HG03342 (cell line): ENCODE data around the gene HES5.
A peak's percentile ranks its signal among the peaks of the same experiment; 100 is the strongest.
"Not testable (repeated sequence)": the region's sequence is repeated elsewhere in the genome, so short reads cannot be mapped to it uniquely, and the experiment has no call there.

Experiments
- ATAC-seq: cut with Tn5 transposase; IDR thresholded peaks from one replicate; pipeline ENCODE4 v1.9.1; 2021; ENCODE audit warnings: mild to moderate bottlenecking, moderate library complexity; ENCODE audit not compliant: unreplicated experiment

HES5 gene

DNA sequence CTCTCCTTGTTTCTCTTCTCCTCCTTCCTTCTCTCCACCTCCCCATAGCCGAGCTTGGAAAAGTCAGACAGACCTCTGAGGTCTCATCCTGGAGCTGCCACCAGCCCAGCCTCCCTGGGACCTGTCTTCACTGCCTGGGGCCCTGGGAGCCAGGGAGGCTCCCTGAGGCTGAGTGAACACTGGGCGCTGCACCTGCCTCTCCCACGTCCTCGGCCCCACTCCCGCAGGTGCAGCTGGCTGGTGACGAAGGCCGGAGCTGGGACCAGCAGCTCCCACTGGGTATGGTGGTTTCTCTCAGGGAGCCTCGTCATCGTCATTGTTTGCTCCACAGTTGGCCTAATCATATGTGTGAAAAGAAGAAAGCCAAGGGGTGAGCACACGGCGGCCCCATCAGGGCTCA lies 31.4 kb upstream of the HES5 start:
- ATAC-seq, result no peak

DNA sequence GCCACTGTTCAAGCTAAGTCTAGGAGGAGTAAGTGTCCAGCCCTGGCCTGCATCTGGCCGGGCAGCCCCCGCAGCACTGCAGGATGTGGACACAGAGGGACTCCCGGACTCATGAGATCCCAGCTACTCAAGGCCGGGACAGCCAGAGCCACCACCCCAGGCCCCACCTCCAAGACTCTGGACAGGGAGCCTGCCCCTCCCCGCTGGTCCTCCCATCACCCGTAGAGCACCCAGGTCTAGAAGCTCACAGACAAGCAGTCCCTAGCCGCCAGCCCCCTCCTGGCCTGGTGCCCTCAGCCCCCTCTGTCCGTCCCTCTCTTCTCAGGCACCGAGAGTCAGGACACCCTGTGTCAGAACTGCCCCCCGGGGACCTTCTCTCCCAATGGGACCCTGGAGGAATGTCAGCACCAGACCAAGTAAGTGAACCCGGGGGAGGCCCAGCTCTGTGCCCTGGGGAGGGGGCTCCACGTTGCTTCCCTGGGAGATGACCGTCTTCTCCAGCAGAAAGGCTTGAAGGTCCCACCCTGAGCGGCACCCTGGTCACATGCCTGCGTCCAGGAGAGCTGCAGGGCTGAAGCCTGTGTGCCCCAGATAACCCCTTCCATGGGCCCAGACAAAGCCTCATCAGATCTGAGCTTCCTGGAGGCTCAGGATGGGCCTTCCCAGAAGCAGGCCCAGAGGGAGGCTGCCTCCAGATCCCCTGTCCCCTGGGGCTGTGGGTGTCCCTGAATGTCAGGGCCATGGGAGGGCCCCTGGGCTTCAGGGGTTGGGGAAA lies 30.4 kb upstream of the HES5 start:
- ATAC-seq, result no peak

DNA sequence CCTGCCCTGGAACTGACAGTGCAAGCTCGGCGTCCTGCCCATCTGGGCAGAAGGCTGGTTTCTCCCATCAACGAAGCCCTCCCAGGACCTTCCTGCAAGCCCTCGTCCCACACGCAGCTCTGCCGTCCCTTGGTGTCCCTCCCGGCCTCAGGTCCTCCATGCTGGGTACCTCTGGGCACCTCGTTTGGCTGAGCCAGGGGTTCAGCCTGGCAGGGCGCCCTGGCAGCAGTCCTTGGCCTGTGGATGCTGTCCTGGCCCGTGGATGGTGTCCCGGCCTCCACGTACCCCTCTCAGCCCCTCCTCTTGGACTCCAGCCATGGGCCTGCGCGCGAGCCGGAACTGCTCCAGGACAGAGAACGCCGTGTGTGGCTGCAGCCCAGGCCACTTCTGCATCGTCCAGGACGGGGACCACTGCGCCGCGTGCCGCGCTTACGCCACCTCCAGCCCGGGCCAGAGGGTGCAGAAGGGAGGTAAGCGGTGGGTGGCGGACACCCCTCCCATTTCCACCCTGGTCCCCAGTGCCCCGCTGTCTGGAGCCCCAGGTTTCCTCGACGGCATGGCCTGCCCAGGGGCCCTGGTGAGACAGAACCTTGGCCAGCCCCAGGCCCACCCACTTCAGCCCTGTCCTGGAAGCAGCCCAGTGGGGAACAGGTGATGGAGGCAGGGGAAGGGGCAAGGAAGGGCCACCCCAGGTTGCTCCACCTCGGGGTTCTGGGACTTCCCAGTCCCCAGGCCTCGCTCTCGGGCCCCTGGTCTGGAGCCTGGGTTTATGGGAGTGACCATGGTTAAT lies 29.6 kb upstream of the HES5 start:
- no peak for ATAC-seq

DNA sequence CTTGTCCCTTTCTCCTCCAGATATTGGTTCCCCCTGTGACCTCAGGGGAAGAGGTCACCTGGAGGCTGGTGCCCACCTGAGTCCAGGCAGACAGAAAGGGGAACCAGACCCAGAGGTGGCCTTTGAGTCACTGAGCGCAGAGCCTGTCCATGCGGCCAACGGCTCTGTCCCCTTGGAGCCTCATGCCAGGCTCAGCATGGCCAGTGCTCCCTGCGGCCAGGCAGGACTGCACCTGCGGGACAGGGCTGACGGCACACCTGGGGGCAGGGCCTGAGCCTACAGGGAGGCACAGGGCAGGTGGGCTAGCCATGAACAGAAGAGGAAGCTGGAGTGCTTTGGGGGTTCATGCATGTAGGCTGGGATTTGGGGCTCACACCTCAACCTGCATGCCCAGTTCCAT lies 28.8 kb upstream of the HES5 start:
- ATAC-seq, result no peak

DNA sequence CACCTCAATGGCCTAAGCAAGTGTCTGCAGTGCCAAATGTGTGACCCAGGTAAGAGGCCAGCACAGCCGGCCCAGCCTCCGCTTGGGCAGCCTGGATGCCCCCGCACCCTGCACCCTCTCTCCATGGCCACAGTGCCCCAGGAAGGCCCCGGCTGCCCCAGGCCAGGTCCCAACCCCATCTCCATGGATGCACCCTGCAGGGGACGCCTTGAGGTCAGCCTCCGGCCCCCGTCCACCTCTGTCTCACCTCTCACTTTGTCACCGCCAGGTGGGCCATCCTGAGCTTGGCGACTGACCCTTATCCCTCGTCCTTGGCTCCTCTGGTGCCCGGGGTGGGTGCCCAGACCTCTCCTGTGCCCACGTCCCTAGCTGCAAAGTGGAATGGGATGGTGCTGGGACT lies 28.4 kb upstream of the HES5 start:
- no peak for ATAC-seq

DNA sequence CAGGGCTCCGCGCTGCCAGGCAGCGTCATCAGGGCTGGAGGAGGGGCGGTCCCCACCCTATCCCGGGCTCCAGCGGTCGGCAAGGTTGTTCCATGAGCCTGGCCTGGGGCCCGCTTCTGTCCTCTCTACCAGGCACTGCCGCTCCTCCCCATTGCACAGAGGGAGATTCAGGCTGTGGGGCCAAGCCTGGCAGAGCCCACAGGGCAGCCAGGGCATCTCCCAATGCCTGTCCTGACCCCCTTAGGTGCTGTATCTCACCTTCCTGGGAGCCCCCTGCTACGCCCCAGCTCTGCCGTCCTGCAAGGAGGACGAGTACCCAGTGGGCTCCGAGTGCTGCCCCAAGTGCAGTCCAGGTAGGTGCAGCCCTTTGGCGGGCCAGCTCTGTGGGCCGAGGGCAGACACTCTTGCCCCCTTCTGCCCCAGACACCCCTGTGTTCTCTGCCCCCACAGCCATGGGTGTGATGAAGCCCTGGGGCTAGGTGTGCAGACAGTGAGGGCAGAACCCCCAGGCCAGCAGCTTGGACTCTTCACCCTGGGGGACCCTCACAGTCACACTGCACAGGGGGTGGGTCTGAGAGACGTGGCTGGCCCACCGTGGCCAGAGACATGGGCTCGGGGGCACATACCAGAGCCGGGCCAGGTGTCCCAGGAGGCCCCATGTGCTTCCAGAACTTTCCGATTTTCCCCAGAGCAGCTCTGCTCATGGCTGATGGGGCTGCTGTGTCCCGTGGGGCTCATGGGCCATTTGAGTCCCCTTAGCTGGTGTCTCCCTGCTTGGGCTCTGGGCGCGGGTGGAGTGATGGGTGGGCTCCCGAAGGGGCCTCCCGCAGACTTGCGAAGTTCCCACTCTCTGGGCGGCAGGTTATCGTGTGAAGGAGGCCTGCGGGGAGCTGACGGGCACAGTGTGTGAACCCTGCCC lies 27.7 kb upstream of the HES5 start:
- no peak for ATAC-seq

DNA sequence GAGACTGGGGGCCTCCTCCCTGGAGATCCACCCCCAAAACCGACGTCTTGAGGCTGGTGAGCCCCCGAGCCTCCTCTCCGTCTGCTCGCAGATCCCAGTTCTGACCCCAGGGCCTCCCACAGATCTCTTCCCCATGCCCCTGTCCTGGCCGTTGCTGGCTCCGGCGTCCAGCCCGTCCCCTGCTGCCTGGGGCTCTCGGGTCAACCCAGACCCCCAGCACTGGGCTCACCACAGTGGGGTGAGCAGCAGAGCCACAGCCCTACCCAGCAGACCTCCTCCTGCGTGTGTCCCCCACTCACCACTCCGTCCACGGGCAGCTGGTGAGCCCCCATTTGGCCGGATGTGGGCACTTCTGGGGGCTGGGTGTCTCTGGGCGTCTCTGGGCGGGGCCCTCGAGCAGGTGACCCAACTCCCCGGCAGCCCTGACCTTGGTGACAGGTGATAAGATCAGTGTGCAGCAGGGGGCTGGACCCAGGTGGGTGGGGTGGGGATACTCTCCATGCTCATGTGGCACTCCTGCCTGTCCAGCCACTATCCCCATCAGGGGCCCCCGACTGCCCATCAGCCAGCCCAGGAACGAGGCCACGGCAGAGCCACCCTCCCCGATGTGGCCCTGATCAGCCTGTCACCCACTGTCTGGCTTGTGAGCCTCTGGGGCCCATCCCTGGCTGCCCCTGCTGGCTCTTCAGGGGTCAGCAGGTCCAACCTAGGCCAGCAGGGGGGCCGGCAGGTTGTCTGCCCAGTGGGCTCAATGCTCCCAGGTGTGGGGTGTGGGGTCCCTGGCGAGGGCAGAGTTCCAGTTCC lies 26.8 kb upstream of the HES5 start:
- ATAC-seq, result peak; percentile 14

DNA sequence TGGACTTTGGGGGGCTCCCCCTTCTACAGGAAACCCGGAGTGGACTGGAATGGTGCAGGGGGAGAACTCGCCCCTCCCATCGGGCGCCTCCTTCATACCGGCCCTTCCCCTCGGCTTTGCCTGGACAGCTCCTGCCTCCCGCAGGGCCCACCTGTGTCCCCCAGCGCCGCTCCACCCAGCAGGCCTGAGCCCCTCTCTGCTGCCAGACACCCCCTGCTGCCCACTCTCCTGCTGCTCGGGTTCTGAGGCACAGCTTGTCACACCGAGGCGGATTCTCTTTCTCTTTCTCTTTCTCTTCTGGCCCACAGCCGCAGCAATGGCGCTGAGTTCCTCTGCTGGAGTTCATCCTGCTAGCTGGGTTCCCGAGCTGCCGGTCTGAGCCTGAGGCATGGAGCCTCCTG lies 26.2 kb upstream of the HES5 start, which contains the start of gene TNFRSF14:
TSS of gene TNFRSF14 (plus strand) at position 95 of the 401 bp plus-strand sequence. CDS start at position 389, 294 bp downstream.
- ATAC-seq, result peak; percentile 47

DNA sequence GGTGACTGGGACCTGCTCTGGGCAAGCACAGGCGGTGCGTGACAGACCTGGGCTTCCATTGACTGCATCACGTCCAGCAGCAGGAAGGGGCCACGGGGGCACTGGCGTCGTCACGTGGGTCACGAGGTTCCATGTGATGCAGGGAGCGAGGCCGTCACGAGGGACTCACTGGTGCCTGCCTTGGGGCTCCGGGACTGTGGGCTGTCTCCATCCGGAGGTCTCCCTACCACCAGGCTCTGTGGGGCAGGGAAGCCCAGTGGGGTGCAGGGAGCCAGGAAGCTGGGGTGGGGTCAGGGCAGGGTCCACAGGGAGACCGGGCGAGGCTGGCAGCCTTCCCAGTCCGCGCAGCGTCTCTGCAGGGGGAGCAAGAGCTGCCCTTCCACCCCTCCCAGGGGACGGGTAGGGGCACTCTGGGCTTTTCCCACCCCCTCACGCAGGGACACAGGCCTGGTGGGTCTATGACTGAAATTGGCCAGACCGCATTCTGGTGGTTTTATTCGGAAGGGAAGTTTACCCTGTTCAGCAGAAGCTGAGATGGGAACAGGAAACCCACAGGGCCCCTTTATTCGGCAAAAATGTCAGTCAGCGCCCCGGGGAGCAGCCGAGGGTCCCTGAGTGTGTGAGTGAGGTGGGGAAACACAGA lies 25.7 kb upstream of the HES5 start:
- ATAC-seq, result peak; percentile 30

DNA sequence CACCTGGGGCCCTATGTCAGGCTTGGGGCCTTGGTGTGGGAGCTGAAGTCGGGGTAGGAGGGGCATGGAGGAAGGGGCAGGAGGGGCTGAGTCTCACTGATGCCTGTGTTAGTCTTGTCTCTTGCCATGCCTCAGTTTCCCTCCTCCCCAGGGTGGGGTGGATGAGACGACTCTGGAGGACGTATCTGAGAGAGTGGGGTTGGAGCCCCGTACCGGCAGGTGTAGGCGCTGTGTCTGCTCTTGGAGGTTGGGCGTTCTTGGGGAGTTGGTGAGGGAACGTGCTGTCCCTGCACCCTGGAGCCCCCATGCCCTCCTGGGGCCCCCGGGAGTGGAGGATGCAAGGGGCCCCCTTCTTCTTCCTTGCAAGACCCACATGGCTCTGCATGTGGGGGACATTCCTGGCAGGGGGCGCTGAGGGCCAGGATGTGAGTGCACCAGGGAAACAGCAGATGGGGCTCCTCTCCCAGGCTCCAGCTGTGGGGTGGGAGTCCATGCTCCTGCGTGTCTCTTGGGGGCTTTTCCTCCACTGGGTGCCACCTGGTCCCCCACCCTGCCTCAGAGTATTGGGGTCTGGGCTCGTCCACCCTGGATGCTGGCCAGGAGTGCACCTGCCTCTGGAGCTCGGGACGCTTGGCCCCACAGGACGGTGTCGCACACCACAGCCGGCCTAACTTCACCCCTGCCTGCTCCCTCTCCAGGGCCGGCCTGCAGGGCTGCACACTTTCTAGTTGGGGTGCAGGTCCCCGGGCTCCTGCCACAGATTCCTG lies 24.7 kb upstream of the HES5 start:
- ATAC-seq, result no peak

DNA sequence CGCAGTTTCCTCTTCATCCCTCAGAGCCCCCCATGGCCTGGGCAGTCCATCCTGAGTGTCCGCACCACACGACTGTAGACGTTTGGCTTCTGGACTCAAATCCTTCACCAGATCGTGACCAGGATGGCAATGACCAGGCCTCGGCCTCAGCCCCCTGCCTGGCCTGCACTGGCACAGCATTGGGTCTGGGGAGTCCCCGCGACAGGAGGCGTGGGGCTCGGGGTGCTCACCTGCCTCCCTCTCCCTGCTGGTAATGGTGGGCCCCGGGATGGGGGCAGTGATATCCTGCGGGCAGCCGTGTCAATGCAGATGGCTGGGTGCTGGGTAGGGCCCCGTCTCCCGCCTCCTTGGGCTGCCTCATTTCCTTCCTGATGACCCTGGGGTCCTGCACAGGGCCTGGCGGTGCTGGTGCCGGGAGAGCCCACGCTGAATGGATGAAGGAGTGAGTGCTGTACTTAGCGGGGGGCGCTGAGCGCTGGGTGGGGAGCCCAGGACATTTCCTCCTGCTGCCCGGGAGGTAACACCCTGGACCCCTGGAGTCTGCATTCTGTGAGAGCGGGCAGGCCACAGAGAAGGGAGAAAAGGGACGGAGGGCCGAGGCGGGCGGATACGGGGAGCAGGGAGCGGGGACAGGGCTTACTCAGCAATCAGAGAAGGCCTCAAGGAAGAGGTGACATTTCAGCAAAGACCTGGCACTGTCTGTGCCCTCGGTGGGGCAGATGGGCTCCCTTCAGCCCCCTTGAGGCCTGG lies 24.0 kb upstream of the HES5 start:
- no peak for ATAC-seq

DNA sequence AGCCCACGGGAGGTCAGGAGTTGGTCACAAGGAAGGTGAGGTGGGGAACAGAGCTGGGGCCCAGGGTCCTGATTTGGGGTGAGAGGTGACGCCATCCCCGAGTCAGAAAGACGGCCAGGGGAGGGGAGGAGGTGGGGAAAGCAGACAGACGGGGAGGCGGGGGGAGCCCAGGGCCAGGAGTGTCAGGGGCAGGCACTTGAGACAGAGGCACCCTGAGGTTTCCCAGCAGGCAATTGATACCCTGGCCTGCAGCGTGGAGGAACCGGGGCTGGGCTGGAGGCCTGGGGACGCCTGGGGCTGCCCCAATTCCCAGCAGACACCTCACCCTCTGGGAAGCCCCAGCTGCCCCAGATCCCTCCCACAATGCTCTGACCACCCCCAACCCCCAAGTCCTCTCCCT lies 23.0 kb upstream of the HES5 start:
- not testable (repeated sequence) for ATAC-seq

DNA sequence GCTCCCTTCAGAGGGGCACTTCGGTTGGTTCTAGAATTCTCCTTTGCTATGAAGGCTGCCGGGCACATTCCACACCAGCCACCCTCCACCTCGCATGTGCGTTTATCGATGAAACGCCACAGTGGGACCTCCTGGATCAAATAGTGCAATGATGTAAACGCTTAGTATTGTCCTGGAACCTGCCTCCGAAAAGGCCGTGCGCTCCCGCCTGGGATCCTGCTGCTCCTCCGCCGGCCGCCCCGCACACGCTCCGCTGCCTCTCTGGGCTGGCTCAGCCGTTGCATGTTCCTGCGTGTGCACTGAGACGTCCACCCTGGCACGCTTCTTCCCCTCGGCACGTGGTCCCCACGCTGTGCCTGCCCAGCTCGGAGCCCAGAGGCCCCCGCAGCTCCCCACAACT lies 22.1 kb upstream of the HES5 start:
- ATAC-seq, result no peak

DNA sequence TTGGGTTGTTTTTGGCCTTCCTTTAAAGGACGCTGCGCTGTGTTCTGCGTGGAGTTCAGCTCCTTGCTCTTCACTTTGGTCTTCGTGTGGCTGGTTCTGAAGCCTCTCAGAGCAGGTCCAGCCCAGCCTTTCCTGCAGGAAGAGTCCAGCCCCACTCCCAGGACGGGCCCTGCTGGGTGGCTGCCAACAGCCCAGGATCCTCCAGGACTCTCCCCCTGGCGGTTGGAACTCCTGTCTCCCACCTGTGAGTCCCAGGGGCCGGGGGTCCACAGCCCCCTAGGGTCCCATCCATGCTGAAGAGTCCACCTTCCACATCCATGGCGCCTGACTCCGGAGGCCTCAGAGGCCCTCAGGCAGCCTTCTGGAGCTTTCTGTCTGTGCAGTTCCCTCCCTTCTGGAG lies 21.5 kb upstream of the HES5 start:
- not testable (repeated sequence) for ATAC-seq

DNA sequence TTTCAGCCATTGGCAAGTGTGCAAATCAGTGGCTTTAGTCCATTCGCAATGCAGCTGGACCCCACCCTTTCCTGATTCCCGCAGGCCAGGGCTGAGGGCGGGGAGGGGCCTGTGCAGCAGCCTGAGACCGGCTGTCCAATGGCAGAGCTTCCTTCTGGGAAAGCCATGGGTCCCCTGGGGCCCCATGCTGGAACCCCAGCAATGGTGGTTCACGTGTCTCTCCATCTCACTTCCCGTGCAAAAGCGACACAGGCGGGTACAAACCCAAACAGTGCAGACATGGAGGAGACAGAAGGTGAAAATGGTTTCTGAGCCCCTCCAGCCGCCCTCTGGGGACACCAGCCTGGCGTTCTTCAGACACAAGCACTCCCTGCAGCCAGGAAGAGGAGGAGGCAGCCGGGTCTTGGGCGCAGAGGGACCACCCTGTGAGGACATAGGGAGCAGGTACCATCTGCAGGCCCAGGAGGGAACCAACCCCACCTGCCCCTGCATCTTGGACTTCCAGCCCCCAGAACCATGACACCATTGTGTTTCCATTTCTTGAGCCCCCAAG lies 20.3 kb upstream of the HES5 start:
- not testable (repeated sequence) for ATAC-seq

DNA sequence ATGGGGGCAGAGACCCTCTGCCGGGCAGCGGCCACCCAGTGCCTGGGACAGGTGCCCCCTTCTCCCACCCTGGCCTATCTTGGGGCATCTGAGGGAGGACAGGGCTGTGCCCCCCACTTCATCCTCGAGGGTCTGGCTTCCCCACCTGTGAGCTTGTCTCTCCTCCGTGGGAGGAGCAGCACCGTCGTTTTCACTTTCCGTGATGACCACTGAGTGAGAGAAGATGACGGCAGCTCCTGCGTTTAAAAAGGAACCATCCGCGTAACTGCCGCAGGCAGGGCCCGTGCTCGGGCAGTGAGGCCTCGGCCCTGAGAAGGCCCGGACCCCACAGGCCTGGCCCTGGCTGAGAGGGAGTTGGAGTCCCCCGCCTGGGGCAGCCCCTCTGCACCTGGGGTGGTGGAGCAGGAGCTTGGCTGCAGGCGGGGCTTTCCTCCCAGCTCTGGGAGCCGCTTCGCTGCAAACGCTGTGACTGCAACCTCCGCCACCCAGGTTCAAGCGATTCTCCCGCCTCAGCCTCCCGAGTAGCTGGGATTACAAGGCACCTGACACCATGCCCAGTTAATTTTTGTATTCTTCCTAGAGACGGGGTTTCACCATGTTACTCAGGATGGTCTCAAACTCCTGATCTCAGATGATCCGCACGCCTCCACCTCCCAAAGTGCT lies 19.4 kb upstream of the HES5 start:
- ATAC-seq, result not testable (repeated sequence)

DNA sequence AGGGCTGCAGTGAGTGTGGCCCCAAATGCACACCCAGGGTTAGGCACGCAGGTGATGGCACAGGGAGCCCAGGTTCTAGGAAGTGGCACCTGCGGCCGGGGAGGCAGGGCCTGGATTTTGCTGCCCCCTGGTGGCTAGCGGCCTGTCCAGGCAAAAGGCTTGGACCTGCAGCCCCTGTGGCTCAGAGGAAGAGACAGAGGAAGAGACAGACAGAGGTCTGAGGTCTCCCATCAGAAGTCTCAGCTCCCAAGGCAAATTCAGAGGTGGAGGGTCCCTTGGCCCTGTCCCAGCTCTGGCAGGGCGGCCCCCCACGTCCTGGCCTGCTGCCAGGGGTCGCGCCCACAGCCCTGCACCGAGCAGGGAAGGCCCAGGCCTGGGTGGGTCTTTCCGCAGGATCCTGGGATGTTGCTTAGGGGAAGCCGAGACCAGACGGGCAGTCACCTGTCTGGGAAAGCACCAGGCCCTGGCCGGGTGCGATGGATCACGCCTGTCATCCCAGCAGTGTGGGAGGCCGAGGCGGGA lies 18.1 kb upstream of the HES5 start:
- no peak for ATAC-seq
